Measurements from ENCODE around the gene STARD3. TPM values are rescaled to one million over a fixed set of nuclear protein-coding genes. Genes with fewer than 3 reads are reported as not detected.
"Not testable (repeated sequence)": the region's sequence is repeated elsewhere in the genome, so short reads cannot be mapped to it uniquely, and the experiment has no call there.

Gene STARD3
- polyA plus RNA-seq, 1 donor from 2014 or later, result 105 TPM

DNA sequence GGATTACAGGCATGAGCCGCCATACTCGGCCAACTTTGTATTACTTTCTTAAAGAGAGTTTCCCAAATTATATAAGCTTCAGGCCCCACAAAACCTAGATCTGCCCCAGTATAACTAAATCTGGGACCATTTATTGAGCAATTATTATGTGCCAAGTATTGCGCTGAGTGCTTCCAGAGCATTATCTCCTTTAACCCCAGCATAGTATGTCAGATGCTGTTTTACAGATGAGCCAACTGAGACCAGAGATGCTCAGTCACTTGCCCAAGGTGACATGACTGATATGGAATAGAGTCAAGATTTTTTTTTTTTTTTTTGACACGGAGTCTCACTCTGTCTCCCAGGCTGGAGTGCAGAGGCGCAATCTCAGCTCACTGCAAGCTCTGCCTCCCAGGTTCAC, 61.0 kb downstream of the STARD3 start:
- Histone ChIP-seq H3K4me2 (ENCODE audit: low read length) (no peak overlapping the region), H3K4me3 (ENCODE audit: low read length) (no peak overlapping the region), H3K79me2 (replicated peaks; ENCODE audit: insufficient read depth, low read length) (no peaks in the 10 kb centered on the region), H3K9me3 (ENCODE audit: low read length) (no peaks in the 10 kb centered on the region), H3K27me3 (ENCODE audit: insufficient read depth, low read depth, low read length) (peaks cover 15% of the 10 kb centered on the region), H3K9me2 (ENCODE audit: insufficient read depth, low read length) (no peaks in the 10 kb centered on the region), H3K9ac (ENCODE audit: low read length) (no peak overlapping the region), H2AFZ (ENCODE audit: low read depth, low read length) (no peak overlapping the region), H3F3A (ENCODE audit: insufficient read depth, low read length, poor library complexity, severe bottlenecking) (no peaks in the 10 kb centered on the region), H3K27ac (ENCODE audit: low read length) (no peak overlapping the region), H4K20me1 (ENCODE audit: insufficient read depth) (no peaks in the 10 kb centered on the region), H3K36me3 (ENCODE audit: insufficient read depth, low read length) (no peaks in the 10 kb centered on the region)
- no peak for TF ChIP-seq RAD21 (conservative IDR thresholded peaks at IDR 0.05)
- TF ChIP-seq CTCF (IDR thresholded peaks at IDR 0.05; ENCODE audit: poor library complexity, severe bottlenecking), result no peak
- TF ChIP-seq MXI1 (conservative IDR thresholded peaks at IDR 0.05; ENCODE audit: poor library complexity, severe bottlenecking), result no peak
- no peak for TF ChIP-seq EP300 (conservative IDR thresholded peaks at IDR 0.05; ENCODE audit: poor library complexity, severe bottlenecking)

DNA sequence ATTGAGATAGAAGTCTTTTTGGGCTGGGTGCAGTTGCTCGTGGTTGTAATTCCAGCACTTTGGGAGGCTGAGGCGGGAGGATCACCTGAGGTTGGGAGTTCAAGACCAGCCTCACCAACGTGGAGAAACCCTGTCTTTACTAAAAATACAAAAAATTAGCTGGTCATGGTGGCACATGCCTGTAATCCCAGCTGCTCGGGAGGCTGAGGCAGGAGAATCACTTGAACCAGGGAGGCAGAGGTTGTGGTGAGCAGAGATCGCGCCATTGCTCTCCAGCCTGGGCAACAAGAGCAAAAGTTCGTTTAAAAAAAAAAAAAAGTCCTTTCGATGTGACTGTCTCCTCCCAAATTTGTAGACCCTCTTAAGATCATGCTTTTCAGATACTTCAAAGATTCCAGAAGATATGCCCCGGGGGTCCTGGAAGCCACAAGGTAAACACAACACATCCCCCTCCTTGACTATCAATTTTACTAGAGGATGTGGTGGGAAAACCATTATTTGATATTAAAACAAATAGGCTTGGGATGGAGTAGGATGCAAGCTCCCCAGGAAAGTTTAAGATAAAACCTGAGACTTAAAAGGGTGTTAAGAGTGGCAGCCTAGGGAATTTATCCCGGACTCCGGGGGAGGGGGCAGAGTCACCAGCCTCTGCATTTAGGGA, 62.3 kb downstream of the STARD3 start:
- H3K4me3 ChIP-seq (ENCODE audit: low read length), result not testable (repeated sequence)

DNA sequence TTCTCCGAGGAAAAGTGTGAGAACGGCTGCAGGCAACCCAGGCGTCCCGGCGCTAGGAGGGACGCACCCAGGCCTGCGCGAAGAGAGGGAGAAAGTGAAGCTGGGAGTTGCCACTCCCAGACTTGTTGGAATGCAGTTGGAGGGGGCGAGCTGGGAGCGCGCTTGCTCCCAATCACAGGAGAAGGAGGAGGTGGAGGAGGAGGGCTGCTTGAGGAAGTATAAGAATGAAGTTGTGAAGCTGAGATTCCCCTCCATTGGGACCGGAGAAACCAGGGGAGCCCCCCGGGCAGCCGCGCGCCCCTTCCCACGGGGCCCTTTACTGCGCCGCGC, 62.8 kb downstream of the STARD3 start, which contains the start of gene ERBB2:
ERBB2 (plus strand) TSS at position 247 of the 330 bp plus-strand sequence. CDS start 175 bp downstream, outside the sequence.
- Histone ChIP-seq H3K4me3 (ENCODE audit: low read length) (no peak within 1 kb of the TSS), H3K9ac (ENCODE audit: low read length) (no peak within 1 kb of the TSS), H4K20me1 (ENCODE audit: insufficient read depth) (no peaks in the 10 kb centered on the region), H3K27ac (ENCODE audit: low read length) (no peak within 1 kb of the TSS), H3K27me3 (ENCODE audit: insufficient read depth, low read depth, low read length) (peaks cover 15% of the 10 kb centered on the region), H3K9me2 (ENCODE audit: insufficient read depth, low read length) (no peaks in the 10 kb centered on the region), H3K9me3 (ENCODE audit: low read length) (no peaks in the 10 kb centered on the region), H3F3A (ENCODE audit: insufficient read depth, low read length, poor library complexity, severe bottlenecking) (no peaks in the 10 kb centered on the region), H3K79me2 (replicated peaks; ENCODE audit: insufficient read depth, low read length) (no peaks in the 10 kb centered on the region), H2AFZ (ENCODE audit: low read depth, low read length) (no peak within 1 kb of the TSS), H3K4me2 (ENCODE audit: low read length) (no peak within 1 kb of the TSS), H3K36me3 (ENCODE audit: insufficient read depth, low read length) (no peaks in the 10 kb centered on the region)
- TF ChIP-seq EZH2 (IDR thresholded peaks at IDR 0.05; ENCODE audit: borderline replicate concordance, insufficient read depth, low read length, poor library complexity, severe bottlenecking) (no peak), SMC3 (conservative IDR thresholded peaks at IDR 0.05; ENCODE audit: poor library complexity) (no peak), RAD21 (conservative IDR thresholded peaks at IDR 0.05) (no peak), MXI1 (conservative IDR thresholded peaks at IDR 0.05; ENCODE audit: poor library complexity, severe bottlenecking) (no peak), POLR2AphosphoS5 (IDR thresholded peaks at IDR 0.05) (no peak), TAF1 (IDR thresholded peaks at IDR 0.05; ENCODE audit: low read depth) (no peak), CTCF (IDR thresholded peaks at IDR 0.05; ENCODE audit: poor library complexity, severe bottlenecking) (no peak), EP300 (conservative IDR thresholded peaks at IDR 0.05; ENCODE audit: poor library complexity, severe bottlenecking) (no peak)
- TF ChIP-seq, protein P1, sequence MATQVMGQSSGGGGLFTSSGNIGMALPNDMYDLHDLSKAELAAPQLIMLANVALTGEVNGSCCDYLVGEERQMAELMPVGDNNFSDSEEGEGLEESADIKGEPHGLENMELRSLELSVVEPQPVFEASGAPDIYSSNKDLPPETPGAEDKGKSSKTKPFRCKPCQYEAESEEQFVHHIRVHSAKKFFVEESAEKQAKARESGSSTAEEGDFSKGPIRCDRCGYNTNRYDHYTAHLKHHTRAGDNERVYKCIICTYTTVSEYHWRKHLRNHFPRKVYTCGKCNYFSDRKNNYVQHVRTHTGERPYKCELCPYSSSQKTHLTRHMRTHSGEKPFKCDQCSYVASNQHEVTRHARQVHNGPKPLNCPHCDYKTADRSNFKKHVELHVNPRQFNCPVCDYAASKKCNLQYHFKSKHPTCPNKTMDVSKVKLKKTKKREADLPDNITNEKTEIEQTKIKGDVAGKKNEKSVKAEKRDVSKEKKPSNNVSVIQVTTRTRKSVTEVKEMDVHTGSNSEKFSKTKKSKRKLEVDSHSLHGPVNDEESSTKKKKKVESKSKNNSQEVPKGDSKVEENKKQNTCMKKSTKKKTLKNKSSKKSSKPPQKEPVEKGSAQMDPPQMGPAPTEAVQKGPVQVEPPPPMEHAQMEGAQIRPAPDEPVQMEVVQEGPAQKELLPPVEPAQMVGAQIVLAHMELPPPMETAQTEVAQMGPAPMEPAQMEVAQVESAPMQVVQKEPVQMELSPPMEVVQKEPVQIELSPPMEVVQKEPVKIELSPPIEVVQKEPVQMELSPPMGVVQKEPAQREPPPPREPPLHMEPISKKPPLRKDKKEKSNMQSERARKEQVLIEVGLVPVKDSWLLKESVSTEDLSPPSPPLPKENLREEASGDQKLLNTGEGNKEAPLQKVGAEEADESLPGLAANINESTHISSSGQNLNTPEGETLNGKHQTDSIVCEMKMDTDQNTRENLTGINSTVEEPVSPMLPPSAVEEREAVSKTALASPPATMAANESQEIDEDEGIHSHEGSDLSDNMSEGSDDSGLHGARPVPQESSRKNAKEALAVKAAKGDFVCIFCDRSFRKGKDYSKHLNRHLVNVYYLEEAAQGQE (IDR thresholded peaks at IDR 0.05; ENCODE audit: borderline replicate concordance), result no peak

More for the DNA sequence above, 62.3 kb downstream of the STARD3 start:
- H3K79me2 ChIP-seq (replicated peaks; ENCODE audit: insufficient read depth, low read length); H3K9ac ChIP-seq (ENCODE audit: low read length); H4K20me1 ChIP-seq (ENCODE audit: insufficient read depth); H3K27ac ChIP-seq (ENCODE audit: low read length); H3K36me3 ChIP-seq (ENCODE audit: insufficient read depth, low read length); H3F3A ChIP-seq (ENCODE audit: insufficient read depth, low read length, poor library complexity, severe bottlenecking); H3K9me3 ChIP-seq (ENCODE audit: low read length); H3K4me2 ChIP-seq (ENCODE audit: low read length); H3K9me2 ChIP-seq (ENCODE audit: insufficient read depth, low read length); H2AFZ ChIP-seq (ENCODE audit: low read depth, low read length): not testable (repeated sequence)
- peaks cover 15% of the 10 kb centered on the region for H3K27me3 ChIP-seq (ENCODE audit: insufficient read depth, low read depth, low read length)

Measured in neural cell (in vitro differentiated cells).